GM19438 (cell line): Measurements from ENCODE around the gene PRKD1.

ENCODE experiments used
- ATAC-seq: cut with Tn5 transposase; IDR thresholded peaks from one replicate; pipeline ENCODE4 v1.9.1; 2021; ENCODE audit warnings: low read depth; ENCODE audit not compliant: unreplicated experiment

Gene PRKD1

GRCh38 chr14:29927376-29928116 is at the start of gene PRKD1:
Gene PRKD1, minus strand, starts transcription at chr14:29927847.
- no peak for ATAC-seq

GRCh38 chr14:29971101-29971500 is 43.5 kb upstream of the PRKD1 start:
- no peak for ATAC-seq

- no peak for ATAC-seq
Measured at GRCh38 chr14:29955087-29955486, 27.4 kb upstream of the PRKD1 start.

- no peak for ATAC-seq
Measured at GRCh38 chr14:29953501-29953900, 25.9 kb upstream of the PRKD1 start.

GRCh38 chr14:29944091-29944490 is 16.4 kb upstream of the PRKD1 start:
- no peak for ATAC-seq

- no peak for ATAC-seq
Measured at GRCh38 chr14:29941401-29941800, 13.8 kb upstream of the PRKD1 start.

- no peak for ATAC-seq
Measured at GRCh38 chr14:29940482-29940881, 12.8 kb upstream of the PRKD1 start.

- ATAC-seq, result no peak
Measured at GRCh38 chr14:29937116-29937515, 9.5 kb upstream of the PRKD1 start.

GRCh38 chr14:29930283-29930682 is 2.6 kb upstream of the PRKD1 start:
- no peak for ATAC-seq

GRCh38 chr14:29928117-29928640 is 532 bp upstream of the PRKD1 start:
- no peak for ATAC-seq

- ATAC-seq, result no peak
Measured at GRCh38 chr14:29926701-29927375, 809 bp downstream of the PRKD1 start.

- ATAC-seq, result no peak
Measured at GRCh38 chr14:29926228-29926627, 1.4 kb downstream of the PRKD1 start.

- no peak for ATAC-seq
Measured at GRCh38 chr14:29925736-29926135, 1.9 kb downstream of the PRKD1 start.

GRCh38 chr14:29925101-29925722 is 2.4 kb downstream of the PRKD1 start:
- no peak for ATAC-seq

GRCh38 chr14:29919845-29920244 is 7.8 kb downstream of the PRKD1 start:
- no peak for ATAC-seq

GRCh38 chr14:29918981-29919380 is 8.7 kb downstream of the PRKD1 start:
- ATAC-seq, result no peak

GRCh38 chr14:29913566-29913965 is 14.1 kb downstream of the PRKD1 start:
- no peak for ATAC-seq

GRCh38 chr14:29911810-29912209 is 15.8 kb downstream of the PRKD1 start:
- no peak for ATAC-seq

GRCh38 chr14:29908652-29909577 is 18.7 kb downstream of the PRKD1 start:
- ATAC-seq, result no peak

- no peak for ATAC-seq
Measured at GRCh38 chr14:29906256-29906870, 21.3 kb downstream of the PRKD1 start.
